H1 (cell line): ENCODE data around the gene MOCS3.

ENCODE experiments used
- CTCF ChIP-seq, 3 experiments: IDR thresholded peaks; 1 replicate in 2 of 3; 2 replicates in 1 of 3; pipeline versions ENCODE4 v1.5.1 to v1.6.1; 2011; ENCODE audit warnings: low read length in 3 of 3, mild to moderate bottlenecking in 3 of 3, inconsistent platforms in 2 of 3, low read depth in 1 of 3, moderate library complexity in 1 of 3; ENCODE audit not compliant: insufficient read depth in 1 of 3; ENCODE audit errors: control extremely low read depth in 1 of 3
- EZH2 ChIP-seq: fragments of 200-600 bp; sonication (generic); IDR thresholded peaks from 2 replicates; pipeline ENCODE4 v1.7.1; 2012; ENCODE audit warnings: low read depth, mild to moderate bottlenecking, moderate library complexity, low read length, inconsistent platforms; ENCODE audit not compliant: severe bottlenecking

DNA sequence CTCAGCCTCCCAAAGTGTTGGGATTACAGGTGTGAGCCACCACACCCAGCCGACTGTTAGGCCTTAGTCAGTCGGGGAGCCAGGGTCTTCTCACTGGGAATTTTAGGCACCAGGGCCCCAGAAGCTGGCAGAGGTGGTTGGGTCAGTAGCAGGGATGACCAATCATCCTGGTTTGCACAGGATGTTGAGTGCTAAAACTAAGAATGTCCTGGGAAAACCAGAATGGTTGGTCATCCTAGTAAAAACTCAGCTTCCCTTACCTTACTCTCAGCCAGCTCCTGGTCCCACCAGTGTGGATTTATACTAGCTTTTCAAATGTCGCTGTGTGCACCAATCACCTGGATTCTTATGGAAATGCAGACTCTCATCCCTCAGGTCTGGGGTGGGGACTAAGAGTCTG is 32.5 kb downstream of the MOCS3 start:
- TF ChIP-seq EZH2: no peak
- no peak for TF ChIP-seq CTCF (IDR thresholded peaks at IDR 0.05; ENCODE audit: control extremely low read depth in 1 of 3, insufficient read depth in 1 of 3, low read depth in 1 of 3, low read length in 3 of 3)
